Stimulated activated CD4-positive, alpha-beta T cell treated with anti-CD3 and anti-CD28 coated beads, Interleukin-15, amount 100 ng/mL, for 48 hours (primary cell): Measurements from ENCODE around the gene RHOBTB3.
"Not testable (repeated sequence)": the region's sequence is repeated elsewhere in the genome, so short reads cannot be mapped to it uniquely, and the experiment has no call there.

Experiments
- DNase-seq, 2 donors: peaks; one replicate each; pipeline ENCODE4 v3.0.0-alpha.2; 2020; ENCODE audit warnings: low read depth in 2 of 2

Gene RHOBTB3

DNA sequence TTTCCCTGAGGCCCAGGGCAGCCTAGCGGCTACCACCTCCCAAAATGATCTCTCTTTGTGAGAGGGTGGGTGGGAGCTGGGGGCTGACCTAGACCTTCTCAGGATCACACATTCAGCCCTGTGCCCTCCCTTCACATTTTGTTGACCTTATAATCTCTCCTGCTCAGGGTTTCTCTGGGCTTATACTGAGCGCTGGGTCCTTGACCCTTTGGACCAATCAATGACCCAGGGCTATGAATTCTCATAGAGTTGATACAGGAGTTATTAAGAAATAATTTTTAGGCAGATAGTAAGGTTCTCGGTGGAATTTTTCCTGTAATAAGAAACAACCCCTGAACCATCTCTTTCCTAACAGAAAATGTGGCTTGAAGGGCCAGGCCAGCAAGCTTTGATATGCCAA lies 69.4 kb downstream of the RHOBTB3 start:
- DNase-seq, result no peak

DNA sequence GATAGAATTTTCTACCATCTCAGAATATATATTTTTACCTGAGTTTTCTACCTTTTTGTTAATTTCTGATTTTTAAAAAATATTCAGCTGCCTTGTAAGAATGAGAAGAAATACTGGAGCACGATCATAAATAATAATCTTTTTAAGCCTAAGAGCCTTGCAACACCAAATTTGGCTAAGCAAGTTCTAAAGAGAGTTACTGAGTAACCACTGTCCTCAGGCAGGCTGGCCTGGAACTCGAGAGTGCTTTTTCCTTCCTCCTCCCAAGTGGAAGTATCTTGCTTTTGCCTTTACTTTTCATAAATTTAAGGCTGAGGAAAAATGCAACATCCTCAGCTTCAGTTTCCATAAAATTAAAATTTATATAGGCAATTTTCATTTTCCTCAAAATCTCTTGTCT lies 70.4 kb downstream of the RHOBTB3 start:
- no peak for DNase-seq

DNA sequence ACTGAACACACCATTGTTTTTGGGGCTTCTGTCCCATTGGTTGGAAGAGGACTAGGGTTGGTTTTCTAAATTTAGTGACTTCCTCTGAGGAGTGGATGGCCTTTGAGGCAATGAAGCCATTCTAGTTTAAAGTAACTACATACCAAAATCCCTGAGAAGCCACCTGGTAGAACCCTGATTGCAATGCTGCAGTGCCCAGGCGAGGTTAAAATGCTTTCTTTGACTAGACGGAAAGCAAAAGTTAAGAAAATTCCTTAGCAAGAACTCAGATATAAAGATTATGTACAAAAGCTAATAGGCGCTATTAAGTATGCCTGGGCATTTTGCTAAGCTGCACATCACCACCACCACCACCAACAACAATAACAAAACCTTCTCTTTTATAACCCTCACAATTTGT lies 70.8 kb downstream of the RHOBTB3 start:
- DNase-seq, result no peak

DNA sequence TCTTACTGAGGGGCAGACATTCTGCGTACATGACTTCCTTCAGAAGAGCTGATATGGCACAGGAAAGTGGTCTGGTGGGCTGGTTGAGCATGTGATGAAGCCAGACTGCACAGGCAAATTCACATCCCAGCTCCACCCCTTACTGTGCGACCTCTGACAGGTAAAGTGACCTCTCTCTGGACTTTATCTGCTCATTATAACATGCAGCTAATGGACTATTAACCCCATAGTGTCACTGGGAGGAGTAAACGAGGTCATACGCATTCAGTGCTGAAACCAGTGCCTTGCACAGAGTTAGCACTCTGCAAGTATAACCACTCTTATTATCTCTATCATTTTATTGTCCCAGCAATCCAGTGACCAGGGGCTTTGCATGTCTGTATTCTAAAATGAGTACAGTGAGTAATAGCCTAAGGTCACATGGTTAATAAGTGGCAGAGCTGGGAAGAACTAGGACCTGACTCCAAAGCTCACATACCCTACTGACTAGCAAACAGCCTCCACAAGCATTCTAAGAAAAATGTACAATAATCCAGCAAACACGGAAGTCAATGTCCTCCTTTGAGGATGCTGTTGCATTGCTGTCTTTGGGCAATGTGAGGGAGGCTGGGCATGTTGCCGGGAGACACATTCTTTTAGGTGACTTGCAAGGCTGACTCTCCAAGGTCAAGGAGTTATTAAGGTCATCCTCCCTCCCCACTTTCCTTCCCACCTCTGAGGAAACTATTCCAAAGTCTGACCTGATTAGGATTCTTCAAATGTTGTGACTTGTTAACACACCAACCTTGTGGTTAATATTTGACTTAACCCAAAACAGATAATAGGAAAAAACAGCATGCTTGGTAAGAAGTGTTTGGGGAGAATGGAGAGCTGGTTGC lies 72.4 kb downstream of the RHOBTB3 start:
- DNase-seq, result no peak

DNA sequence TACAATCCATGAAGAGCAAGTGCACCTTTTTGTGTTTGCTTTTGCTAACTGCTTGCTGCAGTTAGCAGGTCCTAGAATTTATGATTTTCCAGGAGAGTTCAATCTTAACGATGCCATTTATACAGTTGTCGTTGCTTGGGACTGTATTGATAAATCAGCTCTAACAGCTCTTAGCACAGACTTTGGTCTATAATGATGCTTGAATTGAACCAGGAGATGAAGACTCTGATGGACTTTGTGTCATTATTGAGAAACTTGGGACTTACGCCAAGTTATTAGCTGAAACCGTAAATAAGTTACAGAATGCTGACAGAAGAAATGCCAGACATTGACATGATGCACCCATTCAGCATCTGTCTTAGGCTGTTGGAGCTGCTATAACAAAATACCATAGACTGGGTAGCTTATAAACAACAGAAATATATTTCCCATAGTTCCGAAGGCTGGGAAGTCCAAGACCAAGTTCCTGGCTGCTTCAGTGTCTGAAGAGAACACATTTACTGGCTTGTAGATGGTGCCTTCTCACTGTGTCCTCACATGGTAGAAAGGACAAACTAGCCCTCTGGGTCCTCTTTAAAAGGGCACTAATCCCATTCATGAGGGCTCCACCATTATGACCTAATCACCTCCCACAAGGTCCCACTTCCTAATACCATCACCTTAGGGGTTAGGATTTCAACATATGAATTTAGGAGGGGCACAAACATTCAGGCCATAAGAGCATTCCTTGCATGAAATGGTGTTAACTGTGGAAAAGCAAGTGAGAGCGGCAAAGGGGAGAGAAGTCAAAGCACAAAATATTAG lies 73.8 kb downstream of the RHOBTB3 start:
- DNase-seq, result no peak

DNA sequence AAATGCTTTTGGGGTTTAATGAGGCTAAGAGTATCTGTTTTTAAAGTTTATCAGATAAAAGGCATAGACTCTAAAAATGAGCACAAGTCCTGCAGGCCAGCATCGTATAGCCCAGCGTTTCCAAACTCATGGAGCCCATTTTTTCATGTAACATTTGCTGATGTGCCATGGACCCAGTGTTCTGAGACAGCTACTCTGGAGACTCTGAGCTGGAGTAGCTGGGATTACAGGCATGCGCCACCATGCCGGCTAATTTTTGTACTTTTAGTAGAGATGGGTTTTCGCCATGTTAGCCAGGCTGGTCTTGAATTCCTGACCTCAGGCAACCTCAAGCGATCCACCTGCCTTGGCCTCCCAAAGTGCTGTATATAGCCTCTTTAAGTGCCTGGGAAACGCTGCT lies 75.6 kb downstream of the RHOBTB3 start:
- DNase-seq, result no peak

DNA sequence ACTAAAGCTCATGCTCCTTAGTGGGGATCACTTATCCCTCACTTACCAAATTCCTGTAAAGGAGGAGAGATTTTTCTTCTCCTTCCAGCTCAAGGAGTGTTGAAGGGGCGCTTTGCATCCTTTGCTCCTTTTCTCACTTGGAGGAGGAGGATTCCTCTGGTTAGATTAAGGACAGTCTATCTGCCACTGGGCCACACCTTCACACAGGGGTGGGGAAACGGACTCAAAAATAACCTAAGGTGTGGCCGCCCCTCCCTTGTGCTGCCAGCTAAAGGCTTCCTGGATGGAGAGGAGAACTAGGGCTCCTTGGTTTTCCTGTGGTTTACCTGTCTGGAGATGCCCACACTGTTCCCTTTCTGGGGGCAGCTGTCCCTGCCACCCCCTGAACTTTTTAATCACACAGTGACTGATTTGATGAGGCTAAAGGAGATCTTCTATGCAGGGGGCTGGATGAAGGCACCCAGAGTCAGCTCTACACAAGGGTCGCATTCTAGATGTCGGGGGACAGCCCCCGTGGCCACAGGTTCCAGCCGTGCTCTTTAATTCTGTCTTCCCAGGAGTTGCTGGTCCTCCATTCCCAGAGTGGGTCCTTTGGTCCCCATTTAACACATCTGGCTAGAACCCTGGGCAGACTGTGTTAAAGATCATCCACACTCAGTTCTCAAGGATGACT lies 77.0 kb downstream of the RHOBTB3 start:
- DNase-seq, result no peak

DNA sequence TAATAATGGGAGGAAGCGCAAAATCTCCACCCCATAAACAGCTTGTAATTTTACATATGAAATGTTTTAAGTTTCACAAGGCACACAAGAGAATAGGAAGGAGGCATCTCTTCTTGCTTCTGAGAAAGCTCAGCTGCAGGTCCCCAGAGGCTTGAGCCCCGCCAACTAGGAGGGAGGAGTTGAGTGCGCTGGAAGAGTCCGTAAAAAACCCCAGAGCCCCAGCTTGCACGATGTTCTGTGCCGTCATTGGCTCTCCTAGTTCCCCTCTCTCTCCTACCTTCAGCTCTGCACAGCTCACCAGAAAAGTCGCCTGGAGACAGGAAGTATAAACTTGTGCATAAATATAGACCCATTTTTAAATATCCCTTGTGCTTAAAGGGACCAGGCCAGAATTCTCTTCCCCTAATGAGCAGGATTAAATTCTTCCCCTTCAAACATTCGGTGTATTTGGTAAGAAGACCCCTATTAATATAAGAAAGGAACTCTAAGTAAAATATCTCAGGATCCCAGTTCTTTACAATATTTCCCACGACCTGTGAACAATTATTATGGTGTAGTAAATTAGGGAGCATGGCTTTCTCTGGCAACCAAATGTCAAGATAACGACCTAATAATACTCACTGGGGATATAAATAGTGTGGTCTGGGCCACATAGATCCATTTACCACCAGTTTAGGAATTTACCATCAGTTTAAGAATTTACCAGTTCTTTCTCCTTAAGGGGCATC lies 77.7 kb downstream of the RHOBTB3 start:
- DNase-seq, result peak; percentile 61 to 62

DNA sequence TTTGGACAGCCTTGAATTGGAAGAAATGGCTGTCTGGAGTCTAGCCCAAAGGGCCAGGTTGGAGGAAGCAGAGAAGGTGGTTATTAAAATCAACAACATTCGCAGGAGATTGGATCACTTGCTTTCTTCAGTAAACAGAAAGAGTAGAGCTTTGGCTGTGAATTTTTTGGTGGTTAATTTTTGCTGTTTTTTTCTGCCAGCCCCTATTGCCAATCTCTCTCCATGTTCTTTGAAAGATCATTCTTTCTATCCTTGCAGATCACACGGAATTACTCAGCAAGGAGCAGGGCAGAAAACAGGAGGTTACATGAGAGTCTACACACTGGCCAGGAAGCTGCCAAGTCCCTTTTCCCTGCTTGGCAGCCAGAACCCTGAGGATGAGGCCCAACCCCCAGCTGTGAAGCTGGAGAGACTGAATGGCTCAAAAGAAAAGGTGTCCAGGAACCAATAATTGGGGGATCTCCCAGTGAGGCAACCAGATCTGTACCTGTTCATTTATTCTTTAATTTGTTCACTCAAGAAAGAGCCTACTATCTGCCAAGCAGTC lies 78.4 kb downstream of the RHOBTB3 start:
- no peak for DNase-seq

DNA sequence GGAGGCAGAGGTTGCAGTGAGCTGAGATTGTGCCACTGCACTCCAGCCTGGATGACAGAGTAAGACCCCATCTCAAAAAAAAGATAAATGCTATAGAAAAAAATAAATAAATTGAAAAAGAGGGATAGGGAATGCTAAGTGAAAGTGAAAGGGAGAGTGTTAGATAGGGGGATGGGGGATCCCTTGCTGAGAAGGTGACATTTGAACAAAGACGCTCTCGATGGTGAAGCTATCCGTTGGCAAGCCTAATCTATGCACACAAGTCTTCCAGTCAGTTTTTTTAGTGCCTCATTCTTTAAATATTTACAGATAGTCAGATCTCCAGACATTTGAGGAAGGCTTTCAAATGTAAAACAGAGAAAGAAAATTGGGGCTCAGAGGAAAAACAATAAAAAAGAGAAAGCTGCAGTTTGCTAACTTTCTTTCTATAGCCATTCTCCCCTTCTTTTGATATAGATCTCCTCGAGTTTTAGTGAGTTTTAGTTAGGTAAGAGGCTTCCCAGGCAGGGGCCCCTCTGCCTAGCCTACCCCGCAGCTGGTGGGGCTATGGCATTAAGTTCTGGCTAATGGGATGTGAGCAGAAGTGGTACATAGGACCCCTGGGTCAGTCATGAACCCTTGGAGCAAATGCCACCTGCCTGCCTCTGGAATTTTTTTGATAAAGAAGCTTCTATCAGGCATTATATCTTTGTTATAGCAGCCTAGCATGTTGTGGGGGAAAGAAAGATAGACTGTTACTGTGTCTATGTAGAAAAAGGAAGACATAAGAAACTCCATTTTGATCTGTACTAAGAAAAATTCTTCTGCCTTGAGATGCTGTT lies 79.4 kb downstream of the RHOBTB3 start:
- no peak for DNase-seq

DNA sequence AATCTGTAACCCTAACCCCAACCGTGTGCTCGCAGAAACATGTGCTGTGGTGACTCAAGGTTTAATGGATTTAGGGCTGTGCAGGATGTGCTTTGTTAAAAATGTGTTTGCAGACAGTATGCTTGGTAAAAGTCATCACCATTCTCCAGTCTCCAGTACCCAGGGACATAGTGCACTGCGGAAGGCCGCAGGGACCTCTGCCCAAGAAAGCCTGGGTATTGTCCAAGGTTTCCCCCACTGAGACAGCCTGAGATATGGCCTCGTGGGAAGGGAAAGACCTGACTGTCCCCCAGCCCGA lies 79.9 kb downstream of the RHOBTB3 start:
- not testable (repeated sequence) for DNase-seq

DNA sequence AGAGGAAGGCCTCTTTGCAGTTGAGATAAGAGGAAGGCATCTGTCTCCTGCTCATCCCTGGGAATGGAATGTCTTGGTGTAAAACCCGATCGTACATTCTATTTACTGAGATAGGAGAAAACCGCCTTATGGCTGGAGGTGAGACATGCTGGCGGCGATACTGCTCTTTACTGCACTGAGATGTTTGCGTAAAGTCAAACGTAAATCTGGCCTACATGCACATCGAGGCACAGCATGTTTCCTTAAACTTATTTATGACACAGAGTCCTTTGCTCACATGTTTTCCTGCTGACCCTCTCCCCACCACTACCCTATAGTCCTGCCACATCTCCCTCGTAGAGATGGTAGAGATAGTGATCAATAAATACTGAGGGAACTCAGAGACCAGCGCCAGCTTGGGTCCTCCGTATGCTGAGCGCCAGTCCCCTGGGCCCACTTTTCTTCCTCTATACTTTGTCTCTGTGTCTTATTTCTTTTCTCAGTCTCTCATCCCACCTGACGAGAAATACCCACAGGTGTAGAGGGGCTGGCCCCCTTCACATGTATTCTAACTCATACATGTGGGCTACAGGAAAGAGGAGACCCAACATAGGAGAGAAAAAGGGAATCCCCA lies 80.4 kb downstream of the RHOBTB3 start:
- not testable (repeated sequence) for DNase-seq

DNA sequence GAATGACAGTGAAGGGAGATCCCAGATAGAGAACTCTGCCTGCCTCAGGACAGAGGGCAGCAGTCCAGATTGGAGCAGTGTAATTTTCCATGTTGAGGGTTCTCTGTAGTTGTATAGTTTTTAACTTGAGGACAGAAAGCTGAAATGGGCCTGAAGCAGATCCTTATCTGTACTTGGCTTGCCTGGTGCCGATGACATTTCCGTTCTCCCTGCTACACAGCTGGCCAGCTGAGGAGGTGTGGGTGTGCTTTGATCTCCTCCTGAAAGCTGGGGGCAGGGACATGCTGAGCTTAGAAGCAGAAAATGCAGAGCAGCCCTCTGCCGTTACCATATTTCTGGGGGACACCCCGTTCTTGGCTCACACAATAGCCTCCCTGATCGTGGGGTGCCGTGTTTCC lies 80.9 kb downstream of the RHOBTB3 start:
- DNase-seq, result no peak

DNA sequence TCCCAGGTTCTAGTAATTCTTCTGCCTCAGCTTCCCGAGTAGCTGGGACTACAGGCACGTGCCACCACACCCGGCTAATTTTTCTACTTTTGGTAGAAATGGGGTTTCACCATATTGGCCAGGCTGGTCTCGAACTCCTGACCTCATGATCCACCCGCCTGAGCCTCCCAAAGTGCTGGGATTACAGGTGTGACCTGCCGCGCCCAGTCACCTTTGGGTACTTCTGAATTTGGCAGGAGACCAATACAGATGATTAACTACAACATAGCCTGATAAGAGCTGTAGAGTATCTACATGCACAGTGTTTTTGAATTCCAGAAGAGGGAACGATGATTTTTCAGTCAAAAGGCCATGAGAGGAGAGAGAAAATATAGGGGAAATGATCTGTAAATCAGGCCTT lies 81.9 kb downstream of the RHOBTB3 start:
- DNase-seq, result not testable (repeated sequence)

DNA sequence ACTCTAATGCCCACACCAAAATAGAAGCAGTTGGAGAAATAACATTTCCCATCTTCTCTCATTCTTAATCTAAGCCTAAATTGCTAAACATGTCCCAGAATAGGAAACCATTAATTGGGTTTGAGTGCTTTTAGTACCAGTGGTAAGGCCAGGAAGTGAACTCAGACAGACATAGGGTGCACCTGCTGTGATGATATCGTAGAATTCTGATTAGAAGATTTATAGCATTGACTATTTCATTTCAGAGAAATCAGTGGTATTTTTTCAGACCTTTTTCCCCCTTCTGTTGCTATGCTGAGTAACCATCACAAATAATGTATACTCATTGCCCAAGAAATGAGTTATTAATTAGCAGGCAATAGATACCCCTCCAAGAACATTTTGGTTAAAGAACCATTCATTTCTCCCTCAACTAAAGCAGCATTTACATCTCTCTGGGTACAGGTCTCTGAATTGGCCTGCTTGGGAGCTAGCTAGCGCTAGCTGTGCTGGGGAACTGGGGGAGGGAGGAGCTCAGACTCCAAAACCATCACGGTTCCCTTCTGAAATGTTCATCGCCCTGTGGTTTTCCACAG lies 84.1 kb downstream of the RHOBTB3 start:
- DNase-seq, result no peak

DNA sequence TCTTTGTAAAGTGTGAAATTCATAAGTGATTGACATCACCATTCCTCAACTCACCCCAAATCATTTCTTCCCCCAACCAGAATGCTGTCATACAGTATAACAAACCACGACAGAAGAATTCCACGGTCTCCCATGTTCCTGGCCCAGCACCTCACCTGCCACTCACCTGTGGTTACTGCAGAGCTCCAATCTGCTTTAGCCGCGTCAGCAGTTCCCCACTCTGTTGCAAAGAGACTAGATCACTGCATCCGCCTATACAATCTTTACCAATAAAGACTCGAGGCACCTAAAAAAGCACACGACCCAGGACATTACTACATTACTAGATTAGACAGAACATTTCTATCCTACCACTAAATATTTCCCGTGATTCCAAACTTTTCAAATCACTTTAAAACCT lies 85.2 kb downstream of the RHOBTB3 start:
- DNase-seq, result no peak

DNA sequence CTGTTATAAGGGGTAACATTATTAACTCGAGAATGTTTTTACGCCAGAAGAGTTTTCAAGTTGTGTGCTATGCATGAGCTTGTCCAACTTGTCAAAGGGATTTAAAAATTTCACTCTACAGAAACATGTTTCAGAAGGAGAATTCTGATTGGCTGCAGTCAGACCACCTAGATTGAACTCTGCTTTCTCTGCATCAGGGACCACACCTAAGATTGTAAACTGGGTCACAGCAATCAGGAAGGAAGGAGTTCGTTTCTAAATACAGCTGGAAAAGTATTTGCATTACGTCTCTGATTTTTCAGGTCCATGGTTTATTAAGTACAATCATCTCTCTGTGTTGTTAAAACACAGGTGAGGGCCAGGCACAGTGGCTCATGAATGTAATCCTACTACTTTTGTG lies 85.6 kb downstream of the RHOBTB3 start:
- DNase-seq, result no peak

DNA sequence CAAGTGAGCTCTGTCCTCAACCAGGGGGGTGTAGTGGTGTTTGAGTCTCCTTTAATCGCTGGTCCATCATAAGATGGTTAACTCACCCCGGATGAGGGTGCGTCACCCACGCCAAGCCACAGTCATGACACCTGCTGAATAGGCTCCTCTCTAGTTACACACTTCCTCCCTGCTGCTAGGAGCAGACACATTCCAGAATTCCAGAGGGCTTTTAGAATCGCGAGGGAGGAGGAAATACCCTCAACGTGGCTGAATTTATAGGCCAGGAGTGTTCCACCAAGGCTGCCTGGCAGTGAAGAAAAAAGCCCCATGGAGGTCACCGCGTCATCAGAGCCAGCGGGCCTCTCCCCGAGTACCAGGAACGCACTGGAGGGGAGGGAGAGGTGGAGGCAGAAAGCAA lies 86.3 kb downstream of the RHOBTB3 start:
- DNase-seq, result no peak

DNA sequence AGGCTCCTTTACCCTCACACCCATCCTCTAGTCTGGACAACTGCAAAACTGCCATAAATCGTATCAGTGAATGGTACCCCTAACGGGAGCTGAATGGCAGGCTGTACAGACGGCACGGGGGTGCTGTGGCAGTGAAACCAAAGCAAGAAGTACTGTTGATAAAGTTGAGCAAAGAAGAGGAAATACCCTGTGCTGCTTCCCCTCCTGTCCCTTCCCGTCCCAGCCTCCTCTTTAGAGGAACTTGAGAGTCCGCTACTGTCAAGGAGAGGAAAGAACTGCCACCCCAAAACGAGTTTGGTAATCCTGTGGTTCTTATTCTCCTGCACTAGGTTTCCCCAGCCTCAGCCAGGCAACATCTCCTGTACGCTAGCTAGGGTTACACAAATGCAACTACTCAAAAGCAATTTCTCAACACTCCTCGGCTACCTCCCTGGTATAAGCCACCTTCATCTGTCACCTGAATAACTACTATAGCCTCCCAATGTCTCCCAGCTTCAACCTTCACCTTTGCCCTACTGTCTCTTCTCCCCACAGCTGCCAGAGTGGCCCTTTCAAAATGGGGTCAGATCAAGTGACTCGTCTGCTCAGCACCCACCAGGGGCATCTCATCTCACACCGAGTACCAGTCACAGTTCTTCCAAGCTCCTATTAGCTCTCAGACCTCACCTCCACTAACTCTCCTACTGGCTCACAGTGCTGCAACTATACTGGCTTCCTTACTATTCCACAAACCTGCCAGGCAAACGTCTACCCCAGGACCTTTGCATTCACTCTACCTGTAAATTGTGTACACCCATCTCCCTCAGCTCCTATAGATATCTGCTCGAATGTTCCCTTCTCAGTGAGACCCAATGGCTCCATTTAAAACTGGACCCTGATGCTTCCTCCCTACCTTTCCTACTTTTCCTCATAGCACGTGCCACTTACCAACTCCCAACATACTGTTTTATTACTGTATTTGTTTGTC lies 87.3 kb downstream of the RHOBTB3 start:
- DNase-seq, result no peak
